Lower leg skin (tissue), 4 donors: ENCODE results near the gene ARID1B. TPM values are rescaled to one million over a fixed set of nuclear protein-coding genes. Genes with fewer than 3 reads are reported as not detected.

Experiments used
- DNase-seq, 2 donors: peaks; one replicate each; pipeline ENCODE4 v3.0.0-alpha.2; 2019; ENCODE audit warnings: low spot score in 2 of 2
- H3K4me3 ChIP-seq: fragments of 200-600 bp; sonication (generic); 2 replicates; pipeline ENCODE4 v1.5.1; 2017; ENCODE audit warnings: mild to moderate bottlenecking, low read depth; ENCODE audit not compliant: poor library complexity, severe bottlenecking
- POLR2A ChIP-seq, 2 donors: fragments of 450-650 bp; IDR thresholded peaks; one replicate each; pipeline ENCODE4 v1.6.1; 2016 to 2017; ENCODE audit warnings: antibody characterized with exemption in 2 of 2, mild to moderate bottlenecking in 1 of 2, moderate library complexity in 1 of 2
- WGBS, 2 donors: methylation state at CpG; one replicate each; pipeline ENCODE4 v1.1.5; 2018; 5-methylcytosine and 5-hydroxymethylcytosine counted together
- intact Hi-C: fragments of 100-400 bp; cut with DNase I; formaldehyde crosslinking; loops from one replicate; pipeline ENCODE4 v1.15.0; 2023; ENCODE audit warnings: low total_unique reads
- total RNA-seq, 4 donors: library from RNA; depleted of rRNA; stranded (reverse); fragments of >200 nt; gene quantifications; one replicate each; pipeline ENCODE4 v1.1.0, GENCODE V29; 2016
- TF ChIP-seq, protein P1 (sequence below), 3 donors: fragments of 450-650 bp; IDR thresholded peaks; one replicate each; pipeline ENCODE4 v1.5.1; 2016; ENCODE audit warnings: antibody characterized with exemption in 3 of 3, mild to moderate bottlenecking in 3 of 3, moderate library complexity in 2 of 3

Gene ARID1B
- total RNA-seq, 4 donors from 2014 or later: 87.3 to 132 (median 102) TPM

DNA sequence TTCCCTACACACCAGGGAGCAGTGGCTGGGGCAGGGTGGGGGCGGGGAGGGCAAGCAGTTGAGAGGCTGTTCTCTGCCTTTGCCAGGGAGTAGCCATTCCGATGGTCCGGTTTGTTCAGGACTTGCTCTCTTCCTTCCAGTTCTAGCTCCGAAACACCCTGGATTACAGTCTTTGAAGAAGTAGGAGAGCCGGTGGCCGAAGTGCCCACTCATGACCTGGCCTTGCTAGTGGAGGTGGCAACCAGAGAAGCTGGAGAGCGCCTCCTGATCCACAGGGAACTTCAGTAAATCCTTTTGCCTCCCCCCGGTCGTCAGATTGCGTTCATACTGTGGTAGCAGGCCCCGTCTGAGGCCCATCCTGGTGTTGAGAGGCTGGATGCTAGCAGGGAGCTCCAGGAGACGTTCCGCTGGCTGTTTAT lies 92.8 kb downstream of the ARID1B start:
- WGBS, 2 donors: 79 to 87% methylated on average over 13 of the region's 13 CpGs
- no peak for TF ChIP-seq POLR2A (IDR thresholded peaks at IDR 0.05)
- TF ChIP-seq, protein P1, sequence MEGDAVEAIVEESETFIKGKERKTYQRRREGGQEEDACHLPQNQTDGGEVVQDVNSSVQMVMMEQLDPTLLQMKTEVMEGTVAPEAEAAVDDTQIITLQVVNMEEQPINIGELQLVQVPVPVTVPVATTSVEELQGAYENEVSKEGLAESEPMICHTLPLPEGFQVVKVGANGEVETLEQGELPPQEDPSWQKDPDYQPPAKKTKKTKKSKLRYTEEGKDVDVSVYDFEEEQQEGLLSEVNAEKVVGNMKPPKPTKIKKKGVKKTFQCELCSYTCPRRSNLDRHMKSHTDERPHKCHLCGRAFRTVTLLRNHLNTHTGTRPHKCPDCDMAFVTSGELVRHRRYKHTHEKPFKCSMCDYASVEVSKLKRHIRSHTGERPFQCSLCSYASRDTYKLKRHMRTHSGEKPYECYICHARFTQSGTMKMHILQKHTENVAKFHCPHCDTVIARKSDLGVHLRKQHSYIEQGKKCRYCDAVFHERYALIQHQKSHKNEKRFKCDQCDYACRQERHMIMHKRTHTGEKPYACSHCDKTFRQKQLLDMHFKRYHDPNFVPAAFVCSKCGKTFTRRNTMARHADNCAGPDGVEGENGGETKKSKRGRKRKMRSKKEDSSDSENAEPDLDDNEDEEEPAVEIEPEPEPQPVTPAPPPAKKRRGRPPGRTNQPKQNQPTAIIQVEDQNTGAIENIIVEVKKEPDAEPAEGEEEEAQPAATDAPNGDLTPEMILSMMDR (IDR thresholded peaks at IDR 0.05): no peak
- no peak for DNase-seq
- intact Hi-C loops: no loop called here
- no peak overlapping the region for H3K4me3 ChIP-seq

DNA sequence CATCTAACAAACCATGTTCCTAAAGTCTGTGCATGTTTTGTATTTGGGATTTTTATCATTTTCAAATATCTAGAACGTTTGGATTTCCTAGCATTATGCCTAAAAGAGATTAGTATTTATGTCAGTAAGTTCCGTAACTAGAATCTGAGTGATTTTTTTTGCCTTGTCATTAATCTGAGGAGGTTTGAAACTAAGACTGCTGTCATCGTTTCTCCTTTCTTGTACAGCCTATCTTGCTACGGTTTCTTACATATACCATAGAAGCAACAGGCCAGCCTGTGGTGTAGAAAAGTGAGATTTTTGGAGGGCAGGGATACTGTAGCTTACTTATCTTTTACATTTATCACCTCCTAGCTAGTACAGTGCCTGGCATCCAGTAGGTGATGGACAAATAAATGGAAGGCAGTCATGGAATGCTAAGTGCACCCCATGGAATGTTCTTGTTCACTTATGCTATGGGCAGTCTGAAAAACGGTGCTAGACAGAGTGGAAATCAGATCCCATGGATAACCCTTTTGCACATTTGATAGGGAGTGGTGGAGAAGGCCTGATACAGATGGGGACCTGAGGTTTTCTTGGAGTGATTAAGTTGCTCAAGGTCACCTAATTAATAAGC lies 93.9 kb downstream of the ARID1B start:
- H3K4me3 ChIP-seq: no peak overlapping the region
- intact Hi-C loops: no loop called here
- 70 to 82% methylated on average over 5 of the region's 5 CpGs for WGBS, 2 donors
- no peak for DNase-seq
- TF ChIP-seq POLR2A (IDR thresholded peaks at IDR 0.05): no peak
- TF ChIP-seq, protein P1 (IDR thresholded peaks at IDR 0.05): no peak

DNA sequence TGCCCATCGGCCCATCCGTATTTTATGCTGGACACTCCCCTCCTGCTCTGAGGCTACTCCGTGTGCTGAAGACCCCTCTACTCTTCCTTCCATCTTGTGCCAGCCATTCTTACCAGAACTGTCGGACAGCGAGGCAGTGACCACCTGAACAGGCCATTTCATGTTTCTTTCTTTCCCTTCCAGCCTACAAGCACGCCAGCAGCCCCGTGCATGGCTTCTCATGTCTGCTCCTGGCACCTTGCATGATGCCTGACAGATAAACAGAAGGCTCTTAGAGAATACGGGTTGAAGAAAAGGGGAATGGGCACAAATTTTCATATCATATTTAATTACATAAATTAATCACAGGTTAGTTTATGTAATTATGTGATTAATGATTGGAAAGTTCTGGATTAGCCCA lies 95.7 kb downstream of the ARID1B start:
- intact Hi-C loops: no loop called here
- DNase-seq: no peak
- WGBS, 2 donors: 87 to 93% methylated on average over 8 of the region's 8 CpGs
- TF ChIP-seq, protein P1 (IDR thresholded peaks at IDR 0.05): no peak
- TF ChIP-seq POLR2A (IDR thresholded peaks at IDR 0.05): no peak
- no peak overlapping the region for H3K4me3 ChIP-seq

DNA sequence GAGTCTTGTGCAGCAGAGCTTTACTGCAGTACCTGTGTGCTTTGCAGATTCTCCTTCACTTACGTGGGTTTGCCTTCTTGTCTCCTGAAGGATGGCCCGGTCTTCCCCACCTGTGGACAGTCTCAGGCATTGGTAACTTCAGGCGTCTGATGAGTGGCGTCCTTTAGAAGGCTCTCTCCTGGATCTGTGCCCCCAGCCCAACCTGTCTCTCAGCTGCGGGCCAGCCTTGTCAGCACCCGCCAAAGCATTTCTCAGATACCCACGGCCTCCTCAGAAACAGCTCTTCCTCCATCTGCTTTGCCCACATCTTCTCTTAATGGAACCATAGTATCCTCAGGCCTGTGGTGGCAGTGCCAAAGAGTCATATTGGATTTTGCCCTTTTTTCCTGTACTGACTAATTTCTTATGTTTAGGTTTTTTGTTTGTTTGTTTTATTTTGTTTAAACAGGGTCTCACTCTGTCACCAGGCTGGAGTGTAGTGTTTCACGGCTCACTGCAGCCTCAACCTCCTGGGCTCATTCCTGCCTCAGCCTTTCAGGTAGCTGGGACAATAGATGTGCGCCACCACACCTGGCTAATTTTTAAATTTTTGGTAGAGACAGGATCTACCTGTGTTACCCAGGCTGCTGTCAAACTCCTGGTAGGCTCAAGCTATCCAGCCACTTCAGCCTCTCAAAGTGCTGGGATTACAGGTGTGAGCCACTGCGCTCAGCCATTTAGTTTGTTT lies 96.6 kb downstream of the ARID1B start:
- no peak for DNase-seq
- 94 to 95% methylated on average over 10 of the region's 10 CpGs for WGBS, 2 donors
- no peak for TF ChIP-seq POLR2A (IDR thresholded peaks at IDR 0.05)
- TF ChIP-seq, protein P1 (IDR thresholded peaks at IDR 0.05): no peak
- H3K4me3 ChIP-seq: no peak overlapping the region
- intact Hi-C loops: no loop called here

DNA sequence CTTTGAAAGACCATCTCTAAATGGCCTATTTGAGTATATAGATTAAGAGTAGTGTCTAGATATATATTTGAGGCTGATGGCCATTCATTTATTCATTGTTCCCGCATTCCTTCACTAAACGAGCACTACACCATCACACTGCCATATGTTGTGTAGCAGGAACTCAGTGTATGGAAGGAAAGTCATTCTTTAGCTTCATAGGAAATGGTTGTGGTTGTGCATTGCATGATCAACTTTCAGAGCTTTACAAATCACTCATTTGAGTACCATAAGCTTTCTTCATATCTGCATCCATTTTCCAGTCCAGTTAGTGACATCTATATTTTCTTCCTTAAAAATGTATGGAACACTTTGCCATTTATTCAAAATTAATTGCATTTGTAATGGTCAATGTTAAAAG lies 97.9 kb downstream of the ARID1B start:
- intact Hi-C loops: no loop called here
- no peak for DNase-seq
- no peak for TF ChIP-seq POLR2A (IDR thresholded peaks at IDR 0.05)
- TF ChIP-seq, protein P1 (IDR thresholded peaks at IDR 0.05): no peak
- WGBS, 2 donors: 76 to 89% methylated on average over 2 of the region's 2 CpGs
- no peak overlapping the region for H3K4me3 ChIP-seq
